Muscle of leg (tissue), 11 donors: Measurements from ENCODE around the gene SIRT2. TPM values are rescaled to one million over a fixed set of nuclear protein-coding genes. Genes with fewer than 3 reads are reported as not detected.
A peak's percentile ranks its signal among the peaks of the same experiment; 100 is the strongest.
"Not testable (repeated sequence)": the region's sequence is repeated elsewhere in the genome, so short reads cannot be mapped to it uniquely, and the experiment has no call there.

Experiments used
- DNase-seq: peaks from one replicate; pipeline ENCODE4 v3.0.0; 2013
- H3K27ac ChIP-seq: one replicate; pipeline ENCODE4 v1.5.1; 2013; ENCODE audit warnings: mild to moderate bottlenecking, low read length, control low read depth
- H3K27me3 ChIP-seq: one replicate; pipeline ENCODE4 v1.6.1; 2013; ENCODE audit warnings: low read length; ENCODE audit not compliant: control insufficient read depth, insufficient read depth
- H3K36me3 ChIP-seq: one replicate; pipeline ENCODE4 v1.6.1; 2013; ENCODE audit warnings: low read length; ENCODE audit not compliant: control insufficient read depth, insufficient read depth
- H3K4me1 ChIP-seq: one replicate; pipeline ENCODE4 v1.6.1; 2013; ENCODE audit warnings: low read length; ENCODE audit not compliant: control insufficient read depth, insufficient read depth
- H3K4me3 ChIP-seq: one replicate; pipeline ENCODE4 v1.5.1; 2013; ENCODE audit warnings: low read length, control low read depth
- H3K9me3 ChIP-seq: replicated peaks from 2 replicates; pipeline ENCODE4 v1.6.1; 2013; ENCODE audit warnings: low read depth, low read length; ENCODE audit not compliant: control insufficient read depth
- WGBS: methylation state at CpG from one replicate; pipeline ENCODE4 v1.1.5; 2013; ENCODE audit warnings: missing lambda C conversion rate; ENCODE audit not compliant: insufficient coverage; 5-methylcytosine and 5-hydroxymethylcytosine counted together
- polyA plus RNA-seq, 8 donors: library from polyadenylated mRNA; unstranded; fragments of 120-200 nt; gene quantifications; one replicate each; pipeline versions ENCODE4 v1.2.1 to v1.2.3, GENCODE V29; 2013; ENCODE audit warnings: inconsistent platforms in 1 of 8, low replicate concordance in 1 of 8; ENCODE audit not compliant: insufficient read length in 8 of 8, insufficient read depth in 1 of 8
- total RNA-seq: library from RNA; stranded (reverse); fragments of 120-200 nt; gene quantifications from one replicate; pipeline ENCODE4 v1.2.4, GENCODE V29; 2013

Gene SIRT2
- total and polyA plus RNA-seq, 9 donors, result 92.7 to 129 (median 106) TPM

DNA sequence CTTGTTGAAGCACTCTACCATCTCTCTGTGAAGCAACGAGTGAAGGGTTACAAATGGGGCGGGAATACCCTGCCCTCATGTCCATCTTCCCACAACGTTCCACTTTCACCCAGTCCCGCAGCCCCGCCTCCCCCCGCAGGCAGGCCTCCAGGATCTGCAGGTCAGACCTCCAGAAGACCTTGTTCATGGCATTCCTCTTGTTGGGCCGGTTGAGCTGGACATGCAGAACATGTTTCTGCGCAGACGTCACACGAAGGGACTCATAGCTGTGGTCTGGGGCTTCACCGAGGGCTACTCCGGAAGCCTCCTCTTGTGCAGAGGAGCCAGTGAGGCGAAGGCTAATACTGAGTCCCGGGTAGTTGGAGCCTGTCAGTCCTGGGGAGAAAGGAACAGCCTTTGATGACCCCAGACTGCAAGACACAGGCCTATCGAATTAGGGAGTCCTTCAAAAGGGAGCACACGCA, 68.2 kb downstream of the SIRT2 start:
- peaks cover 31% of the 10 kb centered on the region for H3K4me1 ChIP-seq
- WGBS, result 8% methylated on average over 13 of the region's 16 CpGs

DNA sequence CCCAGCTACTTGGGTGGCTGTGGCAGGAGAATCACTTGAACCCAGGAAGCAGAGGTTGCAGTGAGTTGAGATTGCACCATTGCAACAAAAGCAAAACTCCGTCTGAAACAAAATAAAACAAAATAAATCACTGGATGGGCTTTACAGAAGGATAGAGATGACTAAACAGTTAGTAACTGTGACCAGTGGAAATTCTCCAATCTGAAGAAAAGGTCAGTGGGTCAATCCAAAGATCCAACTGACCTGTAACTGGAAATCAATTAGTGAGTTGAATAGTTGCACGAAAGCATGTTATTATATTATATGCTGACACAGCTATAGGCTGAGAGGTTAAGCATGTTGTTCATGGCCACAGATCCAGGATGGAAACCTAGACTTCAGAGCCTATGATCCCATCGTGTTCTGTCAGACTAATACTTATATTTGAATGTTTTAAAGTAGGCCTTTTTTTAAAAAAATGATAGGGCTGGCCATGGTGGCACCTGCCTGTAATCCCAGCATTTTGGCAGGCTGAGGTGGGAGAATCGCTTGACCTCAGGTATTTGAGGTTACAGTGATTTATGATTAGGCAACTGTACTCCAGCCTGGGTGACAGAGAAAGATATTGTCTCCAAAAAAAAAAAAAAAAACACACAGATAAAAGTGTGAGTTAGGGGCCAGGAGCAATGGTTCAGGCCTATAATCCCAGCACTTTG, 69.2 kb downstream of the SIRT2 start:
- Histone ChIP-seq H3K4me1 (peaks cover 23% of the 10 kb centered on the region), H3K36me3 (peaks cover 27% of the 10 kb centered on the region), H3K9me3 (no peaks in the 10 kb centered on the region), H3K4me3 (no peak overlapping the region), H3K27me3 (no peaks in the 10 kb centered on the region), H3K27ac (no peak overlapping the region)
- 100% methylated on average over 1 of the region's 4 CpGs for WGBS
- no peak for DNase-seq

More for the DNA sequence above, 68.2 kb downstream of the SIRT2 start:
- H3K9me3 ChIP-seq, result no peaks in the 10 kb centered on the region
- peak overlapping the region; percentile 81 for H3K27ac ChIP-seq
- H3K27me3 ChIP-seq, result no peaks in the 10 kb centered on the region
- peaks cover 36% of the 10 kb centered on the region for H3K36me3 ChIP-seq
- DNase-seq, result peak; percentile 69
- peak overlapping the region; percentile 61 for H3K4me3 ChIP-seq

DNA sequence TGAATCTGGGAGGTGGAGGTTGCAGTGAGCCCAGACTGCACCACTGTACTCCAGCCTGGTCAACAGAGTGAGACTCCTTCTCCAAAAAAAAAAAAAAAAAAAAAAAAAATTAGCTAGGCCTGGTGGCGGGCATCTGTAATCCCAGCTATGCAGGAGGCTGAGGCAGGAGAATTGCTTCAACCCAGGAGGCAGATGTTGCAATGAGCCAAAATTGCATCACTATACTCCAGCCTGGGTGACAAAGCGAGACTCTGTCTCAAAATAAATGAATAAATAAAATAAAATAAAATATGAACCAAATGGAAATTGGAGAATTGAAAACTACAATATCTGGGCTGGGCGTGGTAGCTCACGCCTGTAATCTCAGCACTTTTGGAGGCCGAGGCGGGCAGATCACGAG, 70.2 kb downstream of the SIRT2 start:
- H3K9me3 ChIP-seq, H3K27me3 ChIP-seq, H3K27ac ChIP-seq, H3K4me3 ChIP-seq, DNase-seq: not testable (repeated sequence)
- H3K36me3 ChIP-seq, result peaks cover 29% of the 10 kb centered on the region
- WGBS, result no CpG with 5 or more reads among the region's 7 CpGs
- H3K4me1 ChIP-seq, result peaks cover 16% of the 10 kb centered on the region

Other genes with a start within 250 kb of the SIRT2 start
- gene CAPN12, start 155.1 kb downstream of the SIRT2 start, total RNA-seq, result 0.62 TPM
- gene CAPN12, start 155.1 kb downstream of the SIRT2 start, polyA plus RNA-seq, result 1 to 10 TPM in 6 of 8 donors, under 1 TPM in 2; 0.23 to 2.1 (median 1.2) TPM
- 0.22 TPM for gene LGALS7, start 126.1 kb downstream of the SIRT2 start, total RNA-seq
- 1 to 10 TPM in 2 of 8 donors, under 1 TPM in 3, not detected in 3; 0.35 to 1.1 (median 0.93) TPM for gene LGALS7, start 126.1 kb downstream of the SIRT2 start, polyA plus RNA-seq
- 2.3 TPM for gene LGALS7B, start 110.4 kb downstream of the SIRT2 start, total RNA-seq
- 10 to 100 TPM in 1 of 8 donors, 1 to 10 TPM in 3, under 1 TPM in 3, not detected in 1; 0.45 to 44.5 (median 1.1) TPM for gene LGALS7B, start 110.4 kb downstream of the SIRT2 start, polyA plus RNA-seq
- 0.89 TPM for gene LGALS4, start 86.7 kb downstream of the SIRT2 start, total RNA-seq
- 10 to 100 TPM in 2 of 8 donors, 1 to 10 TPM in 3, under 1 TPM in 3; 0.67 to 45.5 (median 1.5) TPM for gene LGALS4, start 86.7 kb downstream of the SIRT2 start, polyA plus RNA-seq
- gene ECH1, start 67.8 kb downstream of the SIRT2 start, total RNA-seq, result 34.1 TPM
- gene ECH1, start 67.8 kb downstream of the SIRT2 start, polyA plus RNA-seq, result 100 to 1,000 TPM; 125 to 180 (median 152) TPM
- 195 TPM for gene HNRNPL, start 49.6 kb downstream of the SIRT2 start, total RNA-seq
- gene HNRNPL, start 49.6 kb downstream of the SIRT2 start, polyA plus RNA-seq, result 100 to 1,000 TPM; 242 to 355 (median 288) TPM
- gene RINL, start 21.3 kb downstream of the SIRT2 start, total RNA-seq, result 10.7 TPM
- 10 to 100 TPM in 7 of 8 donors, 1 to 10 TPM in 1; 9.3 to 14.4 (median 11.8) TPM for gene RINL, start 21.3 kb downstream of the SIRT2 start, polyA plus RNA-seq
- 8.3 TPM for gene NFKBIB, start 351 bp upstream of the SIRT2 start, total RNA-seq
- gene NFKBIB, start 351 bp upstream of the SIRT2 start, polyA plus RNA-seq, result 10 to 100 TPM in 6 of 8 donors, 1 to 10 TPM in 2; 9.8 to 11.6 (median 11.2) TPM
- 2.5 TPM for gene CCER2, start 12.6 kb upstream of the SIRT2 start, total RNA-seq
- gene CCER2, start 12.6 kb upstream of the SIRT2 start, polyA plus RNA-seq, result 1 to 10 TPM; 4.4 to 9.2 (median 6.8) TPM
- 18.0 TPM for gene SARS2, start 31.1 kb upstream of the SIRT2 start, total RNA-seq
- gene SARS2, start 31.1 kb upstream of the SIRT2 start, polyA plus RNA-seq, result 10 to 100 TPM; 20.3 to 36.7 (median 26.9) TPM
- 19.6 TPM for gene MRPS12, start 31.3 kb upstream of the SIRT2 start, total RNA-seq
- gene MRPS12, start 31.3 kb upstream of the SIRT2 start, polyA plus RNA-seq, result 10 to 100 TPM; 19.6 to 22.7 (median 20.8) TPM
- 30.7 TPM for gene FBXO17, start 76.1 kb upstream of the SIRT2 start, total RNA-seq
- gene FBXO17, start 76.1 kb upstream of the SIRT2 start, polyA plus RNA-seq, result 10 to 100 TPM; 25.0 to 36.7 (median 28.8) TPM
- gene FBXO27, start 132.9 kb upstream of the SIRT2 start, total RNA-seq, result 1.4 TPM
- gene FBXO27, start 132.9 kb upstream of the SIRT2 start, polyA plus RNA-seq, result 1 to 10 TPM; 1.5 to 5.5 (median 3.3) TPM
- 0.09 TPM for gene ACP7, start 184.8 kb upstream of the SIRT2 start, total RNA-seq
- gene ACP7, start 184.8 kb upstream of the SIRT2 start, polyA plus RNA-seq, result under 1 TPM in 7 of 8 donors, not detected in 1; 0.05 to 0.28 (median 0.11) TPM
- 3.5 TPM for gene PAK4, start 226.2 kb upstream of the SIRT2 start, total RNA-seq
- 10 to 100 TPM; 15.8 to 29.2 (median 21.9) TPM for gene PAK4, start 226.2 kb upstream of the SIRT2 start, polyA plus RNA-seq